NT2/D1 (cell line): ENCODE data around the gene KIAA0586.

Source experiments
- DNase-seq: peaks from one replicate; pipeline ENCODE4 v3.0.0-alpha.2; 2011; ENCODE audit warnings: low read depth, low spot score
- H3K27me3 ChIP-seq: 2 replicates; pipeline ENCODE4 v1.6.0; 2011; ENCODE audit warnings: mild to moderate bottlenecking; ENCODE audit not compliant: insufficient read length, insufficient read depth
- H3K36me3 ChIP-seq: 2 replicates; pipeline ENCODE4 v1.6.1; 2011; ENCODE audit warnings: mild to moderate bottlenecking, low read length, mixed read lengths; ENCODE audit not compliant: insufficient read depth, insufficient read length
- H3K4me1 ChIP-seq: 2 replicates; pipeline ENCODE4 v1.5.1; 2011; ENCODE audit not compliant: insufficient read depth, insufficient read length
- H3K4me3 ChIP-seq: 2 replicates; pipeline ENCODE4 v1.5.1; 2011; ENCODE audit warnings: low read depth; ENCODE audit not compliant: insufficient read length
- H3K9ac ChIP-seq: 2 replicates; pipeline ENCODE4 v1.6.0; 2011; ENCODE audit warnings: low read depth; ENCODE audit not compliant: insufficient read length
- H3K9me3 ChIP-seq: 2 replicates; pipeline ENCODE4 v1.5.1; 2011; ENCODE audit warnings: mild to moderate bottlenecking, low read length; ENCODE audit not compliant: insufficient read depth
- SUZ12 ChIP-seq: IDR thresholded peaks from 2 replicates; pipeline ENCODE4 v1.6.1; 2011; ENCODE audit not compliant: insufficient read length, insufficient read depth; ENCODE audit errors: extremely low read depth
- YY1 ChIP-seq: IDR thresholded peaks from 2 replicates; pipeline ENCODE4 v1.6.1; 2011; ENCODE audit not compliant: insufficient read length, insufficient read depth
- ZNF274 ChIP-seq: IDR thresholded peaks from 2 replicates; pipeline ENCODE4 v1.6.1; 2011; ENCODE audit warnings: mild to moderate bottlenecking, low read depth, low read length

The KIAA0586 gene

DNA sequence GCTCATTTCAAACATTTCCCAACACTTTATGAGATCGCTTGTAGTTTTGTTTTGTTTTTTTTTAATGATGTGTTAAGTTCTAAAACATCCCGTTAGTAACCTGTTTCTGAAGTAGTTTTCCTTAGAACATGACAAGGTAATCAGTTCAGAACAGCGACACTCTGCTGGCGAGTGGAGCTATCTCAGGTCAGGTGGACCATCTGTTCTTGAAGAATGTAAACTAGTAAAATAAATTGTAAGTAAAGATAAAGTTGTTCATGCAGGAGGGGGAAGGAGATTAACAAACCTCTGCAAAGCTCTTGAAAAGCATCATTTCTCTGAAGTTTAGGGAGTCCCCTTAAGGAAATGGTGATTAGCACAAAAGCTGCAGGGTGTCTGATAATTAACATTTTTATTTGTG is 138.3 kb downstream of the KIAA0586 start:
- no peaks in the 10 kb centered on the region for H3K9me3 ChIP-seq
- no peaks in the 10 kb centered on the region for H3K27me3 ChIP-seq
- no peak overlapping the region for H3K4me3 ChIP-seq
- no peaks in the 10 kb centered on the region for H3K36me3 ChIP-seq
- no peaks in the 10 kb centered on the region for H3K4me1 ChIP-seq
- H3K9ac ChIP-seq, result no peak overlapping the region
- no peak for TF ChIP-seq SUZ12
- no peak for TF ChIP-seq YY1
- no peak for TF ChIP-seq ZNF274
- no peak for DNase-seq

DNA sequence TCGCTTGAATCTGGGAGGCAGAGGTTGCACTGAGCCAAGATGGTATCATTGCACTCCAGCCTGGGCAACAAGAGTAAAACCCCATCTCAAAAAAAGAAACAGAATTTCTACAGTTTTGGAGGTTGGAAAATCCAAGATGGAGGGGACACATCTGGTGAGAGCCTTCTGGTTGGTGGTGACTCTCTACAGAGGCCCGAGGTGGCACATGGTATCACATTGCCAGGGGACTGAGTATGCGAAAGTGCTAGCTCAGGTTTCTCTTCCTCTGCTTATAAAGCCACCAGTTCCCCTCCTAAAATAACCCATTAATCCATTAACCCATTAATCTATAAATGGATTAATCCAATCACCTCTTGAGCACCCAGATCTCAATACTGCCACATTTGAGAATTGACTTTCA is 139.5 kb downstream of the KIAA0586 start:
- Histone ChIP-seq H3K36me3 (no peaks in the 10 kb centered on the region), H3K27me3 (no peaks in the 10 kb centered on the region), H3K9ac (no peak overlapping the region), H3K9me3 (no peaks in the 10 kb centered on the region), H3K4me3 (no peak overlapping the region), H3K4me1 (no peaks in the 10 kb centered on the region)
- no peak for DNase-seq
- TF ChIP-seq YY1 (no peak), ZNF274 (no peak), SUZ12 (no peak)

DNA sequence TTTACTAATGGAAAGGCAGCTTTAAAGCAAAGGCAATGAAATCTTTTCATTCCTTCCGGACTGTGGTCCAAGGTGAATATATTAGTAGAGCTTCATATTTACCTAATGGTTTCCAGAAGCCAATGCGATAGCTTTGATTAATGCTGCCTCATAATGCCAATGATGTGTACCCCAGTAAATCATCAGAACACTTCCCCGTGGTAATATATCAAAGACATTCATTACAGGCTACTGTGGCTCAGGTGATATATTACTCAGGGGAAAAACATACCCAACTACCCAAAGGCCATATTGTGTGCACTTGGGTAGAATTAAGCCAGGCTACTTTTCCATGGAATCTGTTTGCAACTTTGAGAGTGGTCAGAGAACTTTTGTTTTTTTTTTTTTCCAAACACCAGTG is 140.8 kb downstream of the KIAA0586 start:
- no peak overlapping the region for H3K4me3 ChIP-seq
- H3K27me3 ChIP-seq, result no peaks in the 10 kb centered on the region
- no peak for DNase-seq
- TF ChIP-seq SUZ12 (no peak), ZNF274 (no peak), YY1 (no peak)
- H3K4me1 ChIP-seq, result no peaks in the 10 kb centered on the region
- no peak overlapping the region for H3K9ac ChIP-seq
- no peaks in the 10 kb centered on the region for H3K9me3 ChIP-seq
- H3K36me3 ChIP-seq, result no peaks in the 10 kb centered on the region

GRCh38 chr14:58571256-58571655 is 143.7 kb downstream of the KIAA0586 start:
- no peak for DNase-seq
- H3K4me3 ChIP-seq, result no peak overlapping the region
- H3K36me3 ChIP-seq, result no peaks in the 10 kb centered on the region
- no peaks in the 10 kb centered on the region for H3K4me1 ChIP-seq
- H3K9ac ChIP-seq, result no peak overlapping the region
- H3K9me3 ChIP-seq, result no peaks in the 10 kb centered on the region
- no peaks in the 10 kb centered on the region for H3K27me3 ChIP-seq
- TF ChIP-seq SUZ12, result no peak
- no peak for TF ChIP-seq ZNF274
- TF ChIP-seq YY1, result no peak

- no peak overlapping the region for H3K9ac ChIP-seq
- H3K27me3 ChIP-seq, result no peaks in the 10 kb centered on the region
- no peaks in the 10 kb centered on the region for H3K36me3 ChIP-seq
- no peak overlapping the region for H3K4me3 ChIP-seq
- H3K9me3 ChIP-seq, result no peaks in the 10 kb centered on the region
- no peak for TF ChIP-seq ZNF274
- no peak for TF ChIP-seq SUZ12
- TF ChIP-seq YY1, result no peak
- no peak for DNase-seq
- H3K4me1 ChIP-seq, result no peaks in the 10 kb centered on the region
Observed at GRCh38 chr14:58571769-58572472, 144.4 kb downstream of the KIAA0586 start.

DNA sequence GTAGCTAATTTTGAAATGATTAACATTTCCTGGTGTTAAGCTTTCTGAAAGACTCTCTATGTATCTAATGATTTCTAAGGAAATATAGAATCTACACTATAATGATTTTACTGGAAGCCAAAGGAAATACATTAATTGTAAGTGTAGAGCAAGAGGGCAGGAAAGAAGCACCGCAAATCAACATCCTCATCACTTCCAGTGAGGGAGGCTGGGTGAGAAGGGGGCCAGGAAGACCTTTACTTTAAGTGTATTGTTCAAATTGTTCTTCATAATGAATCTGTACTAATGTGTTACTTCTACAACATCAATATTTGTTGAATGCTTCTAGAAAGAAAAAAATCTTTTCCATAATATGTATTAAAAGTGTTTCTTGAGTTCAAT is 144.9 kb downstream of the KIAA0586 start:
- DNase-seq, result no peak
- H3K4me3 ChIP-seq, result no peak overlapping the region
- TF ChIP-seq SUZ12 (no peak), ZNF274 (no peak), YY1 (no peak)

GRCh38 chr14:58572863-58573262 is 145.3 kb downstream of the KIAA0586 start:
- TF ChIP-seq ZNF274, result no peak
- TF ChIP-seq SUZ12, result no peak
- TF ChIP-seq YY1, result no peak
- no peak for DNase-seq
- H3K9ac ChIP-seq, result no peak overlapping the region
- no peaks in the 10 kb centered on the region for H3K9me3 ChIP-seq
- H3K36me3 ChIP-seq, result no peaks in the 10 kb centered on the region
- H3K4me1 ChIP-seq, result no peaks in the 10 kb centered on the region
- no peak overlapping the region for H3K4me3 ChIP-seq
- H3K27me3 ChIP-seq, result no peaks in the 10 kb centered on the region

More for the DNA sequence above, 144.9 kb downstream of the KIAA0586 start:
- no peaks in the 10 kb centered on the region for H3K36me3 ChIP-seq
- no peaks in the 10 kb centered on the region for H3K4me1 ChIP-seq
- no peaks in the 10 kb centered on the region for H3K27me3 ChIP-seq
- H3K9ac ChIP-seq, result no peak overlapping the region
- H3K9me3 ChIP-seq, result no peaks in the 10 kb centered on the region
